NCI-H774 (cell line): ENCODE results near the gene TBX1.
"Not testable (repeated sequence)": the region's sequence is repeated elsewhere in the genome, so short reads cannot be mapped to it uniquely, and the experiment has no call there.

Source experiments
- DNase-seq: peaks from one replicate; lab custom pipeline; 2025; lab: John Stamatoyannopoulos, UW

TBX1 gene

GRCh38 chr22:19765477-19766239 lies 5.1 kb downstream of the TBX1 start:
- DNase-seq: no peak

DNA sequence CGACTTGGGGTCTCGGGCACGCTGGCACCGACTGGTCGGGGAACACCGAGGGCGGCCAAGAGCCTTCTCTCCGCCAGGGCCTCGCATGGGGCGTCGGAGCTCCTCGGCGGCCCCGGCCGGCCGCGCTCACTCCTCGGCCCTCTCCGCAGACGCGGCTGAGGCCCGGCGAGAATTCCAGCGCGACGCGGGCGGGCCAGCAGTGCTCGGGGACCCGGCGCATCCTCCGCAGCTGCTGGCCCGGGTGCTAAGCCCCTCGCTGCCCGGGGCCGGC lies 5.6 kb downstream of the TBX1 start:
- no peak for DNase-seq

DNA sequence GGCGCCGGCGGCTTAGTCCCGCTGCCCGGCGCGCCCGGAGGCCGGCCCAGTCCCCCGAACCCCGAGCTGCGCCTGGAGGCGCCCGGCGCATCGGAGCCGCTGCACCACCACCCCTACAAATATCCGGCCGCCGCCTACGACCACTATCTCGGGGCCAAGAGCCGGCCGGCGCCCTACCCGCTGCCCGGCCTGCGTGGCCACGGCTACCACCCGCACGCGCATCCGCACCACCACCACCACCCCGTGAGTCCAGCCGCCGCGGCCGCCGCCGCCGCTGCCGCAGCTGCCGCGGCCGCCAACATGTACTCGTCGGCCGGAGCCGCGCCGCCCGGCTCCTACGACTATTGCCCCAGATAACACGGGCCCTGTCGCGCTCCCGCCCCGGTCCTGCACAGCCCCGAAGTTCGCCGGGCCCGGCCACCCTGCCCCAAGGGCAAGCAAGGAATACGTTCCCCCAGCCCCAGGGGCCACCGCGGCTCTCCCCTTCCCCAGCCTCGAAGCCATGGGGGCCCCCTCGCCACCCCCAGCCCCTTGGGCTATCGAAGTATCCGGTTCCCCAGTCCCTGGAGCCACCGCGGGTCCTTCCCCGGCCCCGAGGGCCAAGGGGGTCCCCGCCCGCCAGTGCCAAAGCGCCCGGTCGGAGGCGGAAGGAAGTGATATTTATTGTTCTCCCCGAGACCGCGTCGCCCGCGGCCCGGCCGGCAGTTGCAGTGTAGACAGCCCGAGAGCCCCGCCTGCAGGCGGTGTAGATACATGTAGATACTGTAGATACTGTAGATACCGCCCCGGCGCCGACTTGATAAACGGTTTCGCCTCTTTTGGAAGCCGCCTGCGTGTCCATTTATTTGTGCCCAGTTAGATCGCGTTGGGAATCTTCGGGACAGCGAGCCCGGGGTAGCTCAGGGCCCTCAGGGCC lies 6.2 kb downstream of the TBX1 start:
- DNase-seq: no peak

DNA sequence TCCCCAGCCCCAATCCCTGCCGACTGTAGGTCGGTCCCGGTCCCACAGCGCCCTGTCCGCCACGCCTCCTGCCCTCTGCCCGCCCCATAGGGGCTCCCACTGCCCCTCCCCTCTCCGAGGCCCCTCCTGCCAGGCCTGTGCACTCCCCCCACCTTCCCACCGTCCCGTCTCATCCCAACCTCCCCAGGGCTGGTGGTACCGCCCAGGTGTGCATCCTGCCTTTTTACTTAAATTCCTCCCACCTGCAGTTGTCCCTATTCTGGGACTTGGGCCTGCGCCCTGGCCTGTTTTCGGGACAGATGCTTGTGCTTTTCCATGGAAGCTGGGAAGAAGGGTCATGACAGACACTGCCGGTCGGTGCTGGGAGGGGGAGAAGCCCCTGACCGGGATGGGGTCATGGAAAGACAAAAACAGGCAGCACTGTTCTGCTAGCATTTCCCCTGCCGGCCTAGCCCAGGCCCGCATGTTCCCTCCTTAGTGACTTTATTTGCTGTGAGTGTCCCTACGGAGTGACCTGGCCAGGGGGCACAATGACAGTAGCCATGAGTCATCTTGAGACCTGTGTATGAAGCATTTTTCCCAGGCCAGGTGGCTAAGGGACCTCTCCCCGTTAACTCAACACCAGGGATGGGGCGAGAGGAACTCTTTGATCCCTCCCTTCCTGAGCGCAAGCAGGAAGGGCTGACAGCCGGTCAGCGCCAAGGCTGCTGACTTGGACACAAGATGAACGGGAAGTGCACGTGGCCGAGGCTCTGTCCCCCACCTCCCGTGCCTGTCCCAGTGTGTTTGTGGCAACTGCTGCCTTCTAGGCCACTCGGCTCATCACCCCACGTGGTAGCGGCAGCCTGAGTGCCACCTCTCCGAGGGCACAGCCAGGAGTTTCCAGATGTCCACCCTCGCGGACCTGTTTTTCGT lies 7.1 kb downstream of the TBX1 start:
- no peak for DNase-seq

GRCh38 chr22:19769393-19769715 lies 8.8 kb downstream of the TBX1 start:
- DNase-seq: no peak

DNA sequence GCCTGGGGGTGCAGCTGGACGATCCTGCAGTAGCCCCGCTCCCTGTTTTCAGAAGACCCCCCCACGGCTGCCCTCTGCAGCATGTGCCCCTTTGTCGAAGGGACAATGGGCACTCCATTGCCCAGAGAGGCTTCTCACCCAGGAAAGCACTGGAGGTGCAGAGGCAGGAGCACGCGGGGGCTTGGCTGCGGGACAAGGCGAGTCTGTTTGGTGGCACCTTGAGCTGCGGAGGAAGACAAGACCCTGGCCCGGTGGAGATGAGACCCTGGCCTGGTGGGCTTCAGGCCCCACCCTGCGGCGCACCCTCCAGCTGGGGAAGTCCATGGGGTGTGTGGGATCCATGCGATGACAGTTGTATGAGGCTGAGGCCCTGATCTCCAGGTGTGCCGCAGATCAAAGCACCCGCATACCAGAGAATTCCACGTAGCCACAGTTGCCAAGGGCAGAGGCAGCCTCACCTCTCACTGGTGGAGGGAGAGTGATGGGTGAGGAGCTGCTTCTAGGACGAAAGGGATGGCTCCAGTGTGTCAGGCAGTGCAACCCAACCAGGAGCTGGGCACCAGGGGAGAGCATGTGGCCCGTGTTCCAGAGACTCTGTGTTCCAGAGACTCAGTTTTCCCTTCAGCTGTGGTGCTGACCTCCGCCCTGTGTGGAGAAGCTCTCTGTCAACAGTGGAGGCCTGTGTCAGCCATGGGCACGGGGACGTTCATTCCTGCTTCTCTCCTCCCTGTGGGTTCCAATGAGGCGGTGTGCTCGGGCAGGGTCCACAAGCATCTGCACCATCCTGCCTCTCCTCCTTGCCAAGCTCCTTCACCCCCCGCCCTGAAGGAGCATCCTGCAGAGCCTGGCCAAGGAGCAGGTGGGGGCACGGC lies 10.0 kb downstream of the TBX1 start:
- DNase-seq: no peak

DNA sequence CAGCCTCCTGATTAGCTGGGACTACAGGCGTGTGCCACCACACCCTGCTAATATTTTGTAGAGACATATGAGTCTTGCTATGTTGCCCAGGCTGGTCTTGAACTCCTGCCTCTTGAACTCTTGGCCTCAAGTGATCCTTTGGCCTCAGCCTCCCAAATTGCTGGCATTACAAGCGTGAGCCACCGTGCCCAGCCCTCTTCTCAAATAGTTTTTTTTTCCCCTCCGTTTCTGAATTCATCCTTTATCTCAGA lies 11.8 kb downstream of the TBX1 start:
- DNase-seq: no peak

GRCh38 chr22:19772673-19773469 lies 12.3 kb downstream of the TBX1 start:
- DNase-seq: no peak

- no peak for DNase-seq
Observed at GRCh38 chr22:19773470-19774040, 13.0 kb downstream of the TBX1 start.

DNA sequence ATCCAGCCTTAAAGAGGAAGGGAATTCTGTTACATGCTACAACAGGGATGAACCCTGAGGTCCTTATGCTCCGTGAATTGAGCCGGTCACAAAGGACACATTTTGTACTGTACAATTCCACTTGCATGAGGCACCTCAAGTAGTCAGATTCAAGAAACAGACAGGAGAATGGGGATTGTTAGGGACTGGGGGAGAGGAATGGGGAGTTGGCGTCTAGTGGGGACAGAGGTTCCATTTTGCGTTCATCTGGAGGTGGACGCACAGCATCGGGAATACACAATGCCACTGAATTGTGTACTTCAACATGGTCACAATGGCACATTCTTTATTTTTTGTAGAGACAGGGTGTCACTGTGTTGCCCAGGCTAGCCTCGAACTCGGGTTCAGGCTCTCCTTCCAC lies 14.1 kb downstream of the TBX1 start:
- DNase-seq: no peak

DNA sequence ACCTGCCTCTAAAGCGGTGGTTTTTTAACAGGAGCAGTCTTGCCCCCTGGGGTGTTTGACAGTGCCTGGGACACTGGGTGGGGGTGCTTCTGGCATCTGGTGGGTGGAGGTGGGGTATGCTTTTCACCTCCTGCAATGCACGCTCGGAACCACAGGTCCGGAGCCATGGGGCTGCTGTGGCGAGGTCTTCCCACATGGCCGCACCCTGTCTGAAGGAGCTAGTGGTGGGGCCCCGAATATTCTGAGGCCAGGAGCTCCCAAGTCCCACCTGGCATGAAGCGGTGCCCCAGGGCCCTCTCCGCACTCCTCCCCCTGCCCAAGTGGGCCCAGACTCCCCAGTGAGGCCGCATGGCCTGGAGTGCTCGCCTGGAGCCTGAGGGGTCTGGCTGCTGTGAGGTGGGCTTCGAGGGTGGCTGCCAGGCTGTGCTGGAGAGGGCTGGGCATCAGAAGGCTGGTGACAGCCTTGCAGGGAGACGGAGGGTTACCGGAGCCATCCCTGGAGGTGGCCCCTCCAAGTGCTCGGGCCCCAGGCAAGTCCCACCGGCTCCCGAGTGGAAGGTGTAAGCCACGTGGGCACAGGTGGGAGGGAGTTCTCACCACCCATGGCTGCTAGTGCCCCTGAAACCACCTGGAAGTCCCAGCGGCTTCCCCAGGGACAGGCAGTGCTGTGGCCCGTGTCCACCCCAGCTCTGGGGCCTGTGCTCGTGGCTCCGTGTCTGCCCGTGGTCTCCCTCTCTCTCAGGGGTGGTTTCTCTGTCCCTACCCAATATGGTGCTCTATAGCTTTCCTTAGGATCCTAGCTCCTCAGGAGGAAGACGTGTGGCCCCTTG lies 15.1 kb downstream of the TBX1 start:
- no peak for DNase-seq

- no peak for DNase-seq
Observed at GRCh38 chr22:19776433-19777031, 16.0 kb downstream of the TBX1 start.

DNA sequence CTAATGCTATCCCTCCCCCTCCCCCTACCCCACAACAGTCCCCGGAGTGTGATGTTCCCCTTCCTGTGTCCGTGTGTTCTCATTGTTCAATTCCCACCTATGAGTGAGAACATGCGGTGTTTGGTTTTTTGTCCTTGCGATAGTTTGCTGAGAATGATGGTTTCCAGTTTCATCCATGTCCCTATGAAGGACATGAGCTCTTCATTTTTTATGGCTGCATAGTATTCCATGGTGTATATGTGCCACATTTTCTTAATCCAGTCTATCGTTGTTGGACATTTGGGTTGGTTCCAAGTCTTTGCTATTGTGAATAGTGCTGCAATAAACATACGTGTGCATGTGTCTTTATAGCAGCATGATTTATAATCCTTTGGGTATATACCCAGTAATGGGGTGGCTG lies 16.6 kb downstream of the TBX1 start:
- DNase-seq: not testable (repeated sequence)

GRCh38 chr22:19779011-19779421 lies 18.4 kb downstream of the TBX1 start:
- DNase-seq: no peak

- DNase-seq: no peak
Observed at GRCh38 chr22:19779685-19780268, 19.2 kb downstream of the TBX1 start.

GRCh38 chr22:19782533-19782932 lies 22.0 kb downstream of the TBX1 start:
- DNase-seq: no peak

DNA sequence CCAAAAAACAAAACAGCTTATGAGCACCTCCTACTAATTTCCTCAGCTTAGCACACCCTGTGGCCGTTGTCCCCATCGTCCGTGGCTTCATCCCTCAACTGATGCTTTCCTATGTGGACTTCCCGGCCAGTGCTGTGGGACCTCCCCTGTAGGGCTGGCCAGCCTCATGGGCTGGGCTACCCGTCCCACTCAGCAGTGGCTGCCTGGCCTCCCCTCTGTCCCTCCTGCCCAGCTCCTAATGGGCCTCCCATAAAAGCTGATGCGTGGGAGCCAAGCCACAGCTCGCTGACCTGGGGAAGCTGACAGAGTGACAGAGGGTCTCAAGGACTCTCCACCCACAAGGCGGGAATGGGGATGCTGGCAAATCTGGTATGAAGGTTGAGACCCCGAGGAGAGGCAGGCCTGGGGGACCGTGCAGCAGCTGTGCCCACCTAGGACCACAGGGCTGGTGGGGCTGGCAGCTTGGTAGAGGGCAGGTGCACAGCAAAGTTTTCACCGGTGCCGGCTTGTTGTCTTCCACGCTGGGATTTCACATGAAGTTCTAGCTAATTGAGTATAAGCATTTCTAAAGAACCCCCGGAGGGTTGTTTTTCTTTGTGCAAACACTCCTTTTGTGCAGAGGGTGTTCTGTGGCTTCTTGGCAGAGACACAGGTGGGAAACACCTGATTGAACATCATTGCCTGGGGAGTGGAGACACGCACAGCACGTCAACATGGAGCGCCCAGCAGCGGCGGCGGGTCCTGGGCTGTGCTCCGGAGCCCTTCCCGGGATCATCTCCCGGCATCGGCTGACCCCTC lies 23.2 kb downstream of the TBX1 start:
- DNase-seq: no peak
